PC-3 (cell line): Measurements from ENCODE around the gene PREP.

Experiments
- CTCF ChIP-seq: fragments of 300-600 bp; sonication (generic); conservative IDR thresholded peaks from 2 replicates; pipeline ENCODE4 v1.5.1; 2017; ENCODE audit warnings: antibody characterized with exemption, low read depth, mild to moderate bottlenecking, low read length
- EZH2 ChIP-seq: fragments of 300-600 bp; sonication (generic); IDR thresholded peaks from one replicate; pipeline ENCODE4 v1.6.1; 2017; ENCODE audit warnings: antibody characterized with exemption, mild to moderate bottlenecking, low read length; ENCODE audit not compliant: unreplicated experiment
- EZH2phosphoT487 ChIP-seq: fragments of 300-600 bp; sonication (generic); IDR thresholded peaks from 2 replicates; pipeline ENCODE4 v1.6.1; 2018; ENCODE audit warnings: mild to moderate bottlenecking, antibody characterized with exemption, low read length, borderline replicate concordance

DNA sequence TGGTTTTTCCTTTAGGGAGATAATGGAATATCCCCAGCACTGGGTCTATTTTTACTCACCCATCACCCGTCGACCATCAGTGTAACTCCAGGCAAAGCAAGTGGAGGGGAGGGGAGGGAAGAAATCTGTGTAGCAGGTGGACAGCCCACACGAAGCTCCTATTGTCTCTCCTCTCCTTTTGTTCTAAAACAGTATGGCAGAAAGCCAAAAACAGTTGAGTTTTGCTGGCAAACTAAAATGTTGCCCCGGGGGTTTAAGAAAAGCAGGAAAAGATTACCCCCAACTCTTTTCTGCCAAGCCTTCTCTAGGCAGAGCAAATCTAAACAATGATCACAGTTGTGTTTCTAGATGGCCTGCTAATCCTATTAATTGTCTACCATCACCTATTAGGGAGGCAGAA lies 89.7 kb downstream of the PREP start:
- TF ChIP-seq CTCF (no peak), EZH2 (no peak), EZH2phosphoT487 (no peak)
